Skin epidermis (tissue), 12 donors: ENCODE data around the gene CDCA7L.
"Not testable (repeated sequence)": the region's sequence is repeated elsewhere in the genome, so short reads cannot be mapped to it uniquely, and the experiment has no call there.

Source experiments
- H3K27ac ChIP-seq, 21 experiments: fragments of 200-600 bp; sonication (generic) in 11 of 21; one replicate each; pipeline ENCODE4 v1.5.0; 2020; ENCODE audit warnings: mild to moderate bottlenecking in 3 of 21, inconsistent platforms in 2 of 21, moderate library complexity in 2 of 21
- H3K4me3 ChIP-seq, 7 experiments: fragments of 200-600 bp; sonication (generic) in 2 of 7; one replicate each; pipeline ENCODE4 v1.5.0; 2020; ENCODE audit warnings: inconsistent platforms in 2 of 7, mild to moderate bottlenecking in 2 of 7, moderate library complexity in 1 of 7

The CDCA7L gene

GRCh38 chr7:21912931-21913780, 32.5 kb downstream of the CDCA7L start:
- H3K4me3 ChIP-seq, result no peak overlapping the region
- H3K27ac ChIP-seq, result peak overlapping the region in 2 of 21 experiments; percentile 44 to 55

- no peak overlapping the region for H3K4me3 ChIP-seq
Observed at GRCh38 chr7:21912305-21912704, 33.4 kb downstream of the CDCA7L start.

GRCh38 chr7:21911341-21911875, 34.3 kb downstream of the CDCA7L start:
- peak overlapping the region in 3 of 21 experiments; percentile 7 to 47 (median 44) for H3K27ac ChIP-seq
- no peak overlapping the region for H3K4me3 ChIP-seq

More at GRCh38 chr7:21912305-21912704, 33.4 kb downstream of the CDCA7L start:
- peak overlapping the region in 8 of 21 experiments; percentile 7 to 59 (median 42) for H3K27ac ChIP-seq

- no peak overlapping the region for H3K4me3 ChIP-seq
Observed at GRCh38 chr7:21910253-21910652, 35.4 kb downstream of the CDCA7L start.

GRCh38 chr7:21908746-21909145, 37.0 kb downstream of the CDCA7L start:
- Histone ChIP-seq H3K4me3 (no peak overlapping the region), H3K27ac (no peak overlapping the region)

More at GRCh38 chr7:21910253-21910652, 35.4 kb downstream of the CDCA7L start:
- H3K27ac ChIP-seq, result no peak overlapping the region

- no peak overlapping the region for H3K4me3 ChIP-seq
- no peak overlapping the region for H3K27ac ChIP-seq
Observed at GRCh38 chr7:21903020-21903786, 42.5 kb downstream of the CDCA7L start.

GRCh38 chr7:21902240-21902639, 43.5 kb downstream of the CDCA7L start:
- H3K27ac ChIP-seq, result no peak overlapping the region
- no peak overlapping the region for H3K4me3 ChIP-seq

GRCh38 chr7:21898265-21898930, 47.3 kb downstream of the CDCA7L start:
- Histone ChIP-seq H3K4me3 (no peak overlapping the region), H3K27ac (peak overlapping the region in 3 of 21 experiments; percentile 29 to 54 (median 34))

- no peak overlapping the region for H3K4me3 ChIP-seq
- no peak overlapping the region for H3K27ac ChIP-seq
Observed at GRCh38 chr7:21893401-21893800, 52.3 kb downstream of the CDCA7L start.

- Histone ChIP-seq H3K4me3 (no peak overlapping the region), H3K27ac (no peak overlapping the region)
Observed at GRCh38 chr7:21891291-21891690, 54.4 kb downstream of the CDCA7L start.

- no peak overlapping the region for H3K27ac ChIP-seq
- no peak overlapping the region for H3K4me3 ChIP-seq
Observed at GRCh38 chr7:21887779-21888178, 57.9 kb downstream of the CDCA7L start.

- H3K27ac ChIP-seq, result no peak overlapping the region
- no peak overlapping the region for H3K4me3 ChIP-seq
Observed at GRCh38 chr7:21887353-21887752, 58.3 kb downstream of the CDCA7L start.

GRCh38 chr7:21886396-21886795, 59.3 kb downstream of the CDCA7L start:
- Histone ChIP-seq H3K27ac (no peak overlapping the region), H3K4me3 (no peak overlapping the region)

GRCh38 chr7:21884496-21884895, 61.2 kb downstream of the CDCA7L start:
- H3K4me3 ChIP-seq, result no peak overlapping the region
- no peak overlapping the region for H3K27ac ChIP-seq

- not testable (repeated sequence) for H3K27ac ChIP-seq, H3K4me3 ChIP-seq
Observed at GRCh38 chr7:21883501-21883900, 62.2 kb downstream of the CDCA7L start.

- Histone ChIP-seq H3K4me3 (no peak overlapping the region), H3K27ac (no peak overlapping the region)
Observed at GRCh38 chr7:21883069-21883468, 62.6 kb downstream of the CDCA7L start.

- Histone ChIP-seq H3K27ac (no peak overlapping the region), H3K4me3 (no peak overlapping the region)
Observed at GRCh38 chr7:21869785-21870402, 75.8 kb downstream of the CDCA7L start.

- no peak overlapping the region for H3K27ac ChIP-seq
- no peak overlapping the region for H3K4me3 ChIP-seq
Observed at GRCh38 chr7:21868576-21868850, 77.2 kb downstream of the CDCA7L start.

GRCh38 chr7:21867816-21868575, 77.7 kb downstream of the CDCA7L start:
- Histone ChIP-seq H3K4me3 (no peak overlapping the region), H3K27ac (no peak overlapping the region)
